Measurements from ENCODE around the gene SRPRB.

GRCh38 chr3:133843634-133844033, 38.0 kb downstream of the SRPRB start:
- TF ChIP-seq POLR2A (IDR thresholded peaks at IDR 0.05; ENCODE audit: low read length) (no peak), GATA1 (IDR thresholded peaks at IDR 0.05; ENCODE audit: low read depth, low read length) (no peak)
